HG03565 (cell line): ENCODE results near the gene POLR1A.

Experiments
- ATAC-seq: cut with Tn5 transposase; IDR thresholded peaks from one replicate; pipeline ENCODE4 v1.9.1; 2021; ENCODE audit warnings: mild to moderate bottlenecking, moderate library complexity; ENCODE audit not compliant: unreplicated experiment

POLR1A gene

GRCh38 chr2:86065512-86065911 is 40.2 kb downstream of the POLR1A start:
- ATAC-seq: no peak

- no peak for ATAC-seq
These were observed 41.7 kb downstream of the POLR1A start for GRCh38 chr2:86064006-86064405.

- ATAC-seq: no peak
These were observed 43.6 kb downstream of the POLR1A start for GRCh38 chr2:86062043-86062442.

GRCh38 chr2:86056590-86057331 is 48.9 kb downstream of the POLR1A start:
- no peak for ATAC-seq

GRCh38 chr2:86055314-86055713 is 50.4 kb downstream of the POLR1A start:
- ATAC-seq: no peak

GRCh38 chr2:86054535-86055082 is 51.1 kb downstream of the POLR1A start:
- ATAC-seq: no peak

GRCh38 chr2:86053166-86053565 is 52.5 kb downstream of the POLR1A start:
- ATAC-seq: no peak

GRCh38 chr2:86052676-86053075 is 53.0 kb downstream of the POLR1A start:
- ATAC-seq: no peak

- ATAC-seq: no peak
These were observed 53.4 kb downstream of the POLR1A start for GRCh38 chr2:86052265-86052664.

GRCh38 chr2:86050301-86050700 is 55.4 kb downstream of the POLR1A start:
- ATAC-seq: no peak

GRCh38 chr2:86049529-86049928 is 56.2 kb downstream of the POLR1A start:
- ATAC-seq: no peak

- ATAC-seq: no peak
These were observed 56.8 kb downstream of the POLR1A start for GRCh38 chr2:86048888-86049287.

GRCh38 chr2:86048383-86048701 is 57.3 kb downstream of the POLR1A start:
- ATAC-seq: no peak

- no peak for ATAC-seq
These were observed 57.9 kb downstream of the POLR1A start for GRCh38 chr2:86047575-86048382.

- no peak for ATAC-seq
These were observed 60.1 kb downstream of the POLR1A start for GRCh38 chr2:86045541-86045940.

- ATAC-seq: no peak
These were observed 61.1 kb downstream of the POLR1A start for GRCh38 chr2:86044614-86045013.

- ATAC-seq: no peak
These were observed 61.6 kb downstream of the POLR1A start for GRCh38 chr2:86044045-86044444.

- no peak for ATAC-seq
These were observed 63.2 kb downstream of the POLR1A start for GRCh38 chr2:86042256-86043168.

GRCh38 chr2:86039963-86040655 is 65.6 kb downstream of the POLR1A start:
- ATAC-seq: no peak

- ATAC-seq: no peak
These were observed 66.3 kb downstream of the POLR1A start for GRCh38 chr2:86039178-86039962.
